H1 (cell line): ENCODE data around the gene NDC1. TPM values are rescaled to one million over a fixed set of nuclear protein-coding genes. Genes with fewer than 3 reads are reported as not detected.

Experiments used
- FOSL1 ChIP-seq: IDR thresholded peaks from 2 replicates; pipeline ENCODE4 v1.6.1; 2011; ENCODE audit warnings: mild to moderate bottlenecking, low read depth, low read length, moderate library complexity; ENCODE audit not compliant: insufficient read depth
- RAD21 ChIP-seq, 2 experiments: IDR thresholded peaks in 1 of 2; conservative IDR thresholded peaks in 1 of 2; 2 replicates each; pipeline ENCODE4 v1.6.1; 2011; ENCODE audit warnings: low read depth in 2 of 2, low read length in 2 of 2, improper control_type of control experiment in 1 of 2, inconsistent platforms in 1 of 2, mild to moderate bottlenecking in 1 of 2, moderate library complexity in 1 of 2
- polyA plus RNA-seq, 7 experiments: library from polyadenylated mRNA; depleted of rRNA in 3 of 7; stranded (reverse) in 5 of 7; unstranded in 2 of 7; fragments of >200 nt in 5 of 7; fragments of 200-250 nt in 2 of 7; gene quantifications; 1 replicate in 5 of 7; 2 replicates in 1 of 7; 4 replicates in 1 of 7; pipeline versions ENCODE4 v1.2.1 to v1.2.3, GENCODE V29; 2011 to 2013; ENCODE audit warnings: missing spikeins in 2 of 7, mixed read lengths in 2 of 7
- total RNA-seq: library from RNA; stranded (reverse); fragmentation: NEBNext Ultra II Directional; extraction: Animal tissue kit (Norgen Biotek cat#: 25700); gene quantifications from 2 replicates; pipeline ENCODE4 v1.2.1, GENCODE V29; 2021

The NDC1 gene
- total and polyA plus RNA-seq, 2 of the 8 experiments (the other 6 are each of a cell fraction or from before 2014, with no cell fraction given), result 62.9 to 66.1 TPM

GRCh38 chr1:53799141-53799540 is 39.0 kb downstream of the NDC1 start (continued):
- TF ChIP-seq RAD21 (IDR thresholded peaks at IDR 0.05 in 1 of 2, conservative IDR thresholded peaks at IDR 0.05 in 1 of 2; ENCODE audit: low read depth in 2 of 2, low read length in 2 of 2), result no peak
- TF ChIP-seq FOSL1, result no peak
